ENCODE measurements around the gene PARD3B. TPM values are rescaled to one million over a fixed set of nuclear protein-coding genes. Genes with fewer than 3 reads are reported as not detected.

PARD3B gene
- total RNA-seq, 2 experiments from 2014 or later: 0.11 to 0.88 TPM

DNA sequence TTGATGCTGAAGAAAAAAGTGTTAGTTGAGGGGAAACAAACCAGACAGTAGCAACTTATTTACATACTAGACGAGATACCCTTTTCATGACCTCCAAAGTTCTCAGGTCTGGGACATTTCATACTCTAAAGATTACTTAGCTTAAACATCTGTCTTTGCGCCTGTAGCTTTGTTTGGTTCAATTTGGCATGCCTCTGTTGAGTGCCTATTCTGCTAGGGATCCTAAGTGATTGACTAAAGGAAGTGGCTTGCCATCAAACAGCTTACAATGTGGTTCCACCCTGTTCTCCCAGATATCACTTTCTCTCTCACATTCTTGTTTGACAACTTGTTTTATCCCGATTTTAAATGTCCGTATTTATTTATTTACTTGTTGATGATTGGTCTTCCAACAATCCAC lies 488.8 kb downstream of the PARD3B start:
- H3K27ac Mint-ChIP-seq: no peak overlapping the region
- DNase-seq (no peak), ATAC-seq (no peak)
- ChIA-PET CTCF (interaction anchor here (0.5 to 1.2 kb wide), 2 partner anchors 18 to 55 kb away, joined by 3 read pairs; no protein-coding TSS in a partner anchor), POLR2A (interaction anchor here (0.8 kb wide), 1 partner anchor 12 kb away, joined by 3 read pairs; no protein-coding TSS in a partner anchor)
- H3K36me3 Mint-ChIP-seq (ENCODE audit: low read depth): no peaks in the 10 kb centered on the region
- no peak for TF ChIP-seq CTCF (IDR thresholded peaks at IDR 0.05)
- intact Hi-C loops (cut with micrococcal nuclease): no loop called here
- H3K4me1 Mint-ChIP-seq (ENCODE audit: low read depth): peaks cover 11% of the 10 kb centered on the region
- H3K4me3 Mint-ChIP-seq: no peak overlapping the region
- H3K27me3 Mint-ChIP-seq: no peaks in the 10 kb centered on the region
- H3K9me3 Mint-ChIP-seq: no peaks in the 10 kb centered on the region

- Mint-ChIP-seq H3K4me3 (no peak overlapping the region), H3K27ac (no peak overlapping the region), H3K4me1 (ENCODE audit: low read depth) (no peaks in the 10 kb centered on the region), H3K9me3 (no peaks in the 10 kb centered on the region), H3K36me3 (ENCODE audit: low read depth) (no peaks in the 10 kb centered on the region), H3K27me3 (no peaks in the 10 kb centered on the region)
- POLR2A ChIA-PET: no interaction called here
- intact Hi-C loops (cut with micrococcal nuclease): no loop called here
- ATAC-seq (no peak), DNase-seq (no peak)
- CTCF ChIA-PET: no interaction called here
- no peak for TF ChIP-seq CTCF (IDR thresholded peaks at IDR 0.05)
These were observed 495.0 kb downstream of the PARD3B start for GRCh38 chr2:205040323-205040722.

GRCh38 chr2:205041472-205042130 lies 496.3 kb downstream of the PARD3B start:
- Mint-ChIP-seq H3K36me3 (ENCODE audit: low read depth) (no peaks in the 10 kb centered on the region), H3K9me3 (no peaks in the 10 kb centered on the region), H3K27ac (no peak overlapping the region), H3K4me1 (ENCODE audit: low read depth) (no peaks in the 10 kb centered on the region), H3K4me3 (no peak overlapping the region), H3K27me3 (no peaks in the 10 kb centered on the region)
- no peak for TF ChIP-seq CTCF (IDR thresholded peaks at IDR 0.05)
- intact Hi-C loops (cut with micrococcal nuclease): no loop called here
- ChIA-PET CTCF (interaction anchor here (1.3 kb wide), 1 partner anchor 19 kb away, joined by 3 read pairs; no protein-coding TSS in a partner anchor), POLR2A (interaction anchor here (1.4 kb wide), 1 partner anchor 9 kb away, joined by 3 read pairs; no protein-coding TSS in a partner anchor)
- DNase-seq (no peak), ATAC-seq (no peak)

DNA sequence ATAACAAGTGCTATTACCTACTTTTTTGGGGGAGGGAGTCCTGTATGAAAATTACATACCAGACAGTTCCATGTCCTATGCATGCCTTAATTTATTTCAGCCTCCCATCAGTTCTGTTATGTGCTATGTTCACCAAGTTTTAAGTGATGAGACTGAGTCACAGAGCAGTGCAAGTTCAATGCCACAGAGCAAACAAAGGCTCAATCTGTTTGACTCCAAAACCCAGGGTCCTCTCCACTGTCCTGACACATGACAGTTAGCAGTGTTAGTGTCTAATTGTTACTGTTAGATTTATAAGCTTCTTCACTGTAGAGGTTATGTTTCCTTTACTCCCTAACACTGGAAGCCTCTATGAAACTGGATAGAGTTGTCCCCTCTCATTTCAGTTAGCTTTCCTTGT lies 498.0 kb downstream of the PARD3B start:
- ChIA-PET POLR2A (no interaction called here), CTCF (no interaction called here)
- TF ChIP-seq CTCF (IDR thresholded peaks at IDR 0.05): no peak
- H3K4me1 Mint-ChIP-seq (ENCODE audit: low read depth): no peaks in the 10 kb centered on the region
- H3K4me3 Mint-ChIP-seq: no peak overlapping the region
- intact Hi-C loops (cut with micrococcal nuclease): no loop called here
- peaks cover under 1% of the 10 kb centered on the region for H3K9me3 Mint-ChIP-seq
- no peaks in the 10 kb centered on the region for H3K27me3 Mint-ChIP-seq
- H3K36me3 Mint-ChIP-seq (ENCODE audit: low read depth): no peaks in the 10 kb centered on the region
- no peak overlapping the region for H3K27ac Mint-ChIP-seq
- ATAC-seq (no peak), DNase-seq (no peak)

GRCh38 chr2:205045706-205046105 lies 500.4 kb downstream of the PARD3B start:
- TF ChIP-seq CTCF (IDR thresholded peaks at IDR 0.05): no peak
- no peak for DNase-seq
- H3K4me1 Mint-ChIP-seq (ENCODE audit: low read depth): no peaks in the 10 kb centered on the region
- CTCF ChIA-PET: no interaction called here
- H3K4me3 Mint-ChIP-seq: no peak overlapping the region
- no peak for ATAC-seq
- H3K9me3 Mint-ChIP-seq: peaks cover 9% of the 10 kb centered on the region
- intact Hi-C loops (cut with micrococcal nuclease): no loop called here
- no peaks in the 10 kb centered on the region for H3K27me3 Mint-ChIP-seq
- POLR2A ChIA-PET: interaction anchor here (0.6 kb wide), 1 partner anchor 12 kb away, joined by 3 read pairs; no protein-coding TSS in a partner anchor
- H3K36me3 Mint-ChIP-seq (ENCODE audit: low read depth): peaks cover 1% of the 10 kb centered on the region
- H3K27ac Mint-ChIP-seq: no peak overlapping the region
